DMS 273 treated with DMSO at 0.1 percent for 48 hours (cell line): ENCODE results near the gene CUX1.
"Not testable (repeated sequence)": the region's sequence is repeated elsewhere in the genome, so short reads cannot be mapped to it uniquely, and the experiment has no call there.

ENCODE experiments used
- DNase-seq: peaks from one replicate; lab custom pipeline; 2025; lab: John Stamatoyannopoulos, UW

The CUX1 gene

GRCh38 chr7:102149416-102149815, 332.0 kb downstream of the CUX1 start:
- DNase-seq = no peak

GRCh38 chr7:102150266-102150665, 332.8 kb downstream of the CUX1 start:
- DNase-seq = no peak

GRCh38 chr7:102152672-102153598, 335.5 kb downstream of the CUX1 start:
- no peak for DNase-seq

- no peak for DNase-seq
These were observed 336.1 kb downstream of the CUX1 start for GRCh38 chr7:102153599-102153946.

GRCh38 chr7:102154425-102154824, 337.0 kb downstream of the CUX1 start:
- no peak for DNase-seq

- no peak for DNase-seq
These were observed 338.5 kb downstream of the CUX1 start for GRCh38 chr7:102155821-102156441.

GRCh38 chr7:102156867-102157266, 339.4 kb downstream of the CUX1 start:
- DNase-seq = no peak

GRCh38 chr7:102165136-102165535, 347.7 kb downstream of the CUX1 start:
- no peak for DNase-seq

- DNase-seq = no peak
These were observed 349.8 kb downstream of the CUX1 start for GRCh38 chr7:102167254-102167653.

- DNase-seq = no peak
These were observed 352.4 kb downstream of the CUX1 start for GRCh38 chr7:102169651-102170392.

GRCh38 chr7:102170393-102170970, 353.1 kb downstream of the CUX1 start:
- no peak for DNase-seq

- no peak for DNase-seq
These were observed 356.2 kb downstream of the CUX1 start for GRCh38 chr7:102173669-102174068.

GRCh38 chr7:102175423-102176170, 358.2 kb downstream of the CUX1 start:
- no peak for DNase-seq

- no peak for DNase-seq
These were observed 361.0 kb downstream of the CUX1 start for GRCh38 chr7:102178410-102178809.

- no peak for DNase-seq
These were observed 363.3 kb downstream of the CUX1 start for GRCh38 chr7:102180727-102181126.

- DNase-seq = no peak
These were observed 364.1 kb downstream of the CUX1 start for GRCh38 chr7:102181517-102181916.

- no peak for DNase-seq
These were observed 364.6 kb downstream of the CUX1 start for GRCh38 chr7:102182016-102182415.

GRCh38 chr7:102183848-102184247, 366.4 kb downstream of the CUX1 start:
- DNase-seq = not testable (repeated sequence)

- DNase-seq = no peak
These were observed 366.9 kb downstream of the CUX1 start for GRCh38 chr7:102184303-102184702.

GRCh38 chr7:102185796-102186195, 368.4 kb downstream of the CUX1 start:
- no peak for DNase-seq

GRCh38 chr7:102186306-102186705, 368.9 kb downstream of the CUX1 start:
- no peak for DNase-seq

GRCh38 chr7:102188746-102189145, 371.3 kb downstream of the CUX1 start:
- DNase-seq = no peak
